ENCODE results near the gene SRXN1.

GRCh38 chr20:647479-648019 is 5.5 kb downstream of the SRXN1 start:
- TF ChIP-seq, protein P1, sequence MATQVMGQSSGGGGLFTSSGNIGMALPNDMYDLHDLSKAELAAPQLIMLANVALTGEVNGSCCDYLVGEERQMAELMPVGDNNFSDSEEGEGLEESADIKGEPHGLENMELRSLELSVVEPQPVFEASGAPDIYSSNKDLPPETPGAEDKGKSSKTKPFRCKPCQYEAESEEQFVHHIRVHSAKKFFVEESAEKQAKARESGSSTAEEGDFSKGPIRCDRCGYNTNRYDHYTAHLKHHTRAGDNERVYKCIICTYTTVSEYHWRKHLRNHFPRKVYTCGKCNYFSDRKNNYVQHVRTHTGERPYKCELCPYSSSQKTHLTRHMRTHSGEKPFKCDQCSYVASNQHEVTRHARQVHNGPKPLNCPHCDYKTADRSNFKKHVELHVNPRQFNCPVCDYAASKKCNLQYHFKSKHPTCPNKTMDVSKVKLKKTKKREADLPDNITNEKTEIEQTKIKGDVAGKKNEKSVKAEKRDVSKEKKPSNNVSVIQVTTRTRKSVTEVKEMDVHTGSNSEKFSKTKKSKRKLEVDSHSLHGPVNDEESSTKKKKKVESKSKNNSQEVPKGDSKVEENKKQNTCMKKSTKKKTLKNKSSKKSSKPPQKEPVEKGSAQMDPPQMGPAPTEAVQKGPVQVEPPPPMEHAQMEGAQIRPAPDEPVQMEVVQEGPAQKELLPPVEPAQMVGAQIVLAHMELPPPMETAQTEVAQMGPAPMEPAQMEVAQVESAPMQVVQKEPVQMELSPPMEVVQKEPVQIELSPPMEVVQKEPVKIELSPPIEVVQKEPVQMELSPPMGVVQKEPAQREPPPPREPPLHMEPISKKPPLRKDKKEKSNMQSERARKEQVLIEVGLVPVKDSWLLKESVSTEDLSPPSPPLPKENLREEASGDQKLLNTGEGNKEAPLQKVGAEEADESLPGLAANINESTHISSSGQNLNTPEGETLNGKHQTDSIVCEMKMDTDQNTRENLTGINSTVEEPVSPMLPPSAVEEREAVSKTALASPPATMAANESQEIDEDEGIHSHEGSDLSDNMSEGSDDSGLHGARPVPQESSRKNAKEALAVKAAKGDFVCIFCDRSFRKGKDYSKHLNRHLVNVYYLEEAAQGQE (IDR thresholded peaks at IDR 0.05; ENCODE audit: borderline replicate concordance): no peak
- TF ChIP-seq SMC3 (conservative IDR thresholded peaks at IDR 0.05; ENCODE audit: poor library complexity) (no peak), POLR2AphosphoS5 (IDR thresholded peaks at IDR 0.05) (no peak)
